D721Med (cell line): Measurements from ENCODE around the gene SAP130.

Experiments used
- DNase-seq: peaks from one replicate; pipeline ENCODE4 v3.0.0; 2011; ENCODE audit warnings: low spot score; ENCODE audit not compliant: insufficient read length
- FAIRE-seq: peaks from 2 replicates; lab custom pipeline; 2011; peaks lifted over from hg19 to GRCh38; lab: Jason Lieb, UNC
- CTCF ChIP-seq: IDR thresholded peaks from 2 replicates; pipeline ENCODE4 v1.5.1; 2012; ENCODE audit warnings: mild to moderate bottlenecking, control low read depth; ENCODE audit not compliant: insufficient read depth; ENCODE audit errors: missing control alignments

SAP130 gene

GRCh38 chr2:127953849-127954248, 74.0 kb downstream of the SAP130 start:
- no peak for DNase-seq
- no peak for TF ChIP-seq CTCF
- FAIRE-seq: no peak

- FAIRE-seq: no peak
- TF ChIP-seq CTCF: no peak
- no peak for DNase-seq
Measured at GRCh38 chr2:127953128-127953718, 74.6 kb downstream of the SAP130 start.

GRCh38 chr2:127951026-127951425, 76.8 kb downstream of the SAP130 start:
- no peak for FAIRE-seq
- no peak for DNase-seq
- no peak for TF ChIP-seq CTCF

- FAIRE-seq: no peak
- no peak for TF ChIP-seq CTCF
Measured at GRCh38 chr2:127950264-127950663, 77.6 kb downstream of the SAP130 start.

GRCh38 chr2:127945281-127945680, 82.6 kb downstream of the SAP130 start:
- DNase-seq (no peak), FAIRE-seq (no peak)
- TF ChIP-seq CTCF: no peak

More at GRCh38 chr2:127950264-127950663, 77.6 kb downstream of the SAP130 start:
- DNase-seq: no peak

- DNase-seq (no peak), FAIRE-seq (no peak)
- TF ChIP-seq CTCF: no peak
Measured at GRCh38 chr2:127943186-127943585, 84.7 kb downstream of the SAP130 start.

GRCh38 chr2:127942002-127942401, 85.9 kb downstream of the SAP130 start:
- FAIRE-seq (no peak), DNase-seq (no peak)
- TF ChIP-seq CTCF: no peak
